K562 (cell line): ENCODE results near the gene TXN2. TPM values are rescaled to one million over a fixed set of nuclear protein-coding genes. Genes with fewer than 3 reads are reported as not detected.
A peak's percentile ranks its signal among the peaks of the same experiment; 100 is the strongest.

ENCODE experiments used
- ERF ChIP-seq: fragments of 450-650 bp; formaldehyde crosslinking; IDR thresholded peaks from 2 replicates; pipeline ENCODE4 v1.4.0; 2020; ENCODE audit warnings: mild to moderate bottlenecking, mixed read lengths
- EZH2 ChIP-seq: IDR thresholded peaks from 2 replicates; pipeline ENCODE4 v1.6.1; 2012; ENCODE audit warnings: low read depth, mild to moderate bottlenecking, inconsistent platforms, low read length, borderline replicate concordance
- KLF1 ChIP-seq: fragments of 450-650 bp; IDR thresholded peaks from 2 replicates; pipeline ENCODE4 v1.6.1; 2016; ENCODE audit warnings: missing genetic modification characterization, missing compliant biosample characterization
- PKNOX1 ChIP-seq: fragments of 450-650 bp; IDR thresholded peaks from 2 replicates; pipeline ENCODE4 v1.6.1; 2016
- PTRF ChIP-seq: fragments of 450-650 bp; IDR thresholded peaks from 2 replicates; pipeline ENCODE4 v1.6.1; 2016; ENCODE audit warnings: mild to moderate bottlenecking, missing genetic modification characterization, missing compliant biosample characterization
- PTTG1 ChIP-seq: fragments of 450-650 bp; IDR thresholded peaks from 2 replicates; pipeline ENCODE4 v1.6.1; 2016; ENCODE audit warnings: low read depth, mild to moderate bottlenecking, missing genetic modification characterization, missing compliant biosample characterization
- RBBP5 ChIP-seq: fragments of 200-600 bp; sonication (generic); IDR thresholded peaks from 2 replicates; pipeline ENCODE4 v1.6.1; 2012; ENCODE audit warnings: borderline replicate concordance, mild to moderate bottlenecking, low read length, control low read depth, inconsistent platforms; ENCODE audit not compliant: insufficient read depth, poor library complexity, severe bottlenecking
- SIRT6 ChIP-seq: IDR thresholded peaks from one replicate; pipeline ENCODE4 v1.6.1; 2012; ENCODE audit warnings: low read depth, mild to moderate bottlenecking, control low read depth, inconsistent platforms, low read length, moderate library complexity
- STAT6 ChIP-seq: sonication (generic); formaldehyde crosslinking; IDR thresholded peaks from 2 replicates; pipeline ENCODE4 v1.8.1; 2023; ENCODE audit warnings: mild to moderate bottlenecking, missing genetic modification reagents
- ZBTB7A ChIP-seq: IDR thresholded peaks from 2 replicates; pipeline ENCODE4 v1.6.1; 2011; ENCODE audit warnings: low read depth, mild to moderate bottlenecking, low read length, moderate library complexity, borderline replicate concordance; ENCODE audit not compliant: control insufficient read depth
- ZNF318 ChIP-seq, 2 experiments: fragments of 450-650 bp; IDR thresholded peaks; 2 replicates each; pipeline ENCODE4 v1.6.1; 2016; ENCODE audit warnings: mild to moderate bottlenecking in 2 of 2, borderline replicate concordance in 1 of 2, low read depth in 1 of 2, moderate library complexity in 1 of 2
- ZNF583 ChIP-seq: fragments of 250-450 bp; sonication (Bioruptor Pico); IDR thresholded peaks from 2 replicates; pipeline ENCODE4 v1.4.0; 2020
- ZNF830 ChIP-seq: fragments of 250-450 bp; sonication (Bioruptor Pico); IDR thresholded peaks from 2 replicates; pipeline ENCODE4 v1.5.0; 2021; ENCODE audit warnings: mild to moderate bottlenecking
- polyA plus RNA-seq, 8 experiments: library from polyadenylated mRNA; depleted of rRNA in 4 of 8; stranded (reverse) in 5 of 8; unstranded in 3 of 8; fragments of >200 nt; fragmentation: Nextera tagmentation in 2 of 8; fragmentation: Illumina TruSeq in 1 of 8; extraction: Ambion mirVana in 2 of 8; extraction: Trizol in 1 of 8; gene quantifications; 2 replicates each; pipeline versions ENCODE4 v1.2.1 to v1.2.3, GENCODE V29; 2011 to 2014; ENCODE audit warnings: inconsistent platforms in 1 of 8, missing spikeins in 1 of 8
- total RNA-seq, 7 experiments: library from RNA; depleted of rRNA in 6 of 7; stranded (reverse); fragments of >200 nt in 6 of 7; fragmentation: Illumina TruSeq in 2 of 7; extraction: Trizol in 2 of 7; gene quantifications; 2 replicates each; pipeline versions ENCODE4 v1.2.1 to v1.2.3, GENCODE V29; 2011 to 2021; ENCODE audit warnings: low replicate concordance in 1 of 7

The TXN2 gene
- total and polyA plus RNA-seq, 9 of the 15 experiments (the other 6 are each of a cell fraction or from before 2014, with no cell fraction given) = 48.5 to 399 (median 118) TPM

- TF ChIP-seq ZBTB7A (peak; percentile 30; the same call in 1 of the 2 replicates), KLF1 (tag) (no peak), EZH2 (no peak), PTTG1 (tag) (no peak), ZNF583 (CRISPR knock-in tag) (no peak), PTRF (no peak), ZNF318 (IDR thresholded peaks at IDR 0.05; ENCODE audit: borderline replicate concordance in 1 of 2, low read depth in 1 of 2) (peak in 1 of 2 experiments; percentile 37; a peak in 1 of 4 replicates), STAT6 (no peak), RBBP5 (no peak), SIRT6 (no peak), PKNOX1 (peak; percentile 36), ERF (no peak), ZNF830 (CRISPR knock-in tag) (no peak)
Measured at GRCh38 chr22:36425977-36426523, 55.4 kb downstream of the TXN2 start (continued).
